H1 (cell line): Measurements from ENCODE around the gene CACNA1E. TPM values are rescaled to one million over a fixed set of nuclear protein-coding genes. Genes with fewer than 3 reads are reported as not detected.

Experiments used
- CTCF ChIA-PET: fragments of 300-600 bp; sonication (Branson Sonifier 250); formaldehyde crosslinking; loops from one replicate; lab custom pipeline; 2021; ENCODE audit not compliant: partially characterized antibody; lab: Charles Lee
- POLR2A ChIA-PET: fragments of 300-600 bp; sonication (Branson Sonifier 250); formaldehyde crosslinking; loops from one replicate; lab custom pipeline; 2021; ENCODE audit warnings: inconsistent platforms; ENCODE audit not compliant: partially characterized antibody; lab: Charles Lee
- DNase-seq, 2 experiments: peaks; one replicate each; pipeline versions ENCODE4 v3.0.0 to v3.0.0-alpha.2; 2010 to 2022; ENCODE audit warnings: low spot score in 2 of 2, low read depth in 1 of 2, mixed read lengths in 1 of 2
- FAIRE-seq: peaks from 2 replicates; lab custom pipeline; 2011; peaks lifted over from hg19 to GRCh38; lab: Jason Lieb, UNC
- H2AFZ ChIP-seq: 2 replicates; pipeline ENCODE4 v1.8.1; 2012; ENCODE audit warnings: low read length, inconsistent platforms
- H2AK5ac ChIP-seq: 2 replicates; pipeline ENCODE4 v1.6.1; 2013; ENCODE audit warnings: low read depth, low read length
- H2BK120ac ChIP-seq: replicated peaks from 2 replicates; pipeline ENCODE3; 2013; ENCODE audit warnings: low read depth, low read length, inconsistent platforms
- H2BK12ac ChIP-seq: 2 replicates; pipeline ENCODE4 v1.6.1; 2013; ENCODE audit warnings: low read depth, low read length
- H2BK15ac ChIP-seq: 2 replicates; pipeline ENCODE4 v1.6.1; 2013; ENCODE audit warnings: low read length
- H2BK20ac ChIP-seq: 2 replicates; pipeline ENCODE4 v1.6.1; 2013; ENCODE audit warnings: low read length
- H2BK5ac ChIP-seq: 2 replicates; pipeline ENCODE4 v1.6.1; 2013; ENCODE audit warnings: low read depth, low read length
- H3K14ac ChIP-seq: 2 replicates; pipeline ENCODE4 v1.6.1; 2013; ENCODE audit warnings: inconsistent platforms; ENCODE audit not compliant: insufficient read length
- H3K18ac ChIP-seq: 2 replicates; pipeline ENCODE4 v1.6.1; 2013; ENCODE audit warnings: low read length; ENCODE audit errors: extremely low read depth
- H3K23ac ChIP-seq: 2 replicates; pipeline ENCODE4 v1.6.1; 2013; ENCODE audit warnings: inconsistent platforms; ENCODE audit not compliant: insufficient read length
- H3K23me2 ChIP-seq: 2 replicates; pipeline ENCODE4 v1.6.1; 2013; ENCODE audit warnings: low read depth, low read length
- H3K27ac ChIP-seq: 2 replicates; pipeline ENCODE4 v1.6.1; 2011; ENCODE audit warnings: low read depth, low read length, inconsistent platforms
- H3K27me3 ChIP-seq, 4 experiments: replicated peaks in 1 of 4; 1 replicate in 1 of 4; 2 replicates in 3 of 4; pipeline versions ENCODE4 v1.6.1 to v1.8.1; 2011 to 2013; ENCODE audit warnings: low read length in 3 of 4, mild to moderate bottlenecking in 3 of 4, inconsistent platforms in 2 of 4, mixed read lengths in 2 of 4, moderate library complexity in 1 of 4; ENCODE audit not compliant: control insufficient read depth in 3 of 4, insufficient read depth in 3 of 4; ENCODE audit errors: extremely low read depth in 1 of 4
- H3K36me3 ChIP-seq, 4 experiments: 2 replicates each; pipeline versions ENCODE4 v1.6.1 to v1.8.1; 2011 to 2013; ENCODE audit warnings: mild to moderate bottlenecking in 4 of 4, low read length in 3 of 4, moderate library complexity in 2 of 4, control low read depth in 1 of 4, inconsistent platforms in 1 of 4; ENCODE audit not compliant: insufficient read depth in 4 of 4, control insufficient read depth in 2 of 4
- H3K4ac ChIP-seq: replicated peaks from 2 replicates; pipeline ENCODE3; 2013; ENCODE audit warnings: low read length, low read depth, mixed read lengths, inconsistent platforms; ENCODE audit not compliant: insufficient read length
- H3K4me1 ChIP-seq, 4 experiments: replicated peaks in 1 of 4; 1 replicate in 1 of 4; 2 replicates in 3 of 4; pipeline versions ENCODE4 v1.6.1 to v1.8.1; 2011 to 2013; ENCODE audit warnings: low read length in 3 of 4, inconsistent platforms in 2 of 4, mixed read lengths in 1 of 4; ENCODE audit not compliant: insufficient read depth in 4 of 4, control insufficient read depth in 3 of 4
- H3K4me2 ChIP-seq, 2 experiments: 2 replicates each; pipeline versions ENCODE4 v1.6.1 to v1.8.1; 2011 to 2013; ENCODE audit warnings: low read depth in 2 of 2, low read length in 2 of 2, control low read depth in 1 of 2, inconsistent platforms in 1 of 2, mild to moderate bottlenecking in 1 of 2; ENCODE audit not compliant: insufficient read depth in 1 of 2
- H3K4me3 ChIP-seq, 4 experiments: fragments of 200-600, 300-600 bp in 1 of 4; sonication (generic), shearing (Covaris generic), sonication (Bioruptor Twin) in 1 of 4; 2 replicates each; pipeline versions ENCODE4 v1.5.1 to v1.8.1; 2011 to 2016; ENCODE audit warnings: low read length in 4 of 4, low read depth in 3 of 4, control low read depth in 2 of 4, inconsistent platforms in 2 of 4, mild to moderate bottlenecking in 2 of 4, mixed read lengths in 1 of 4, moderate library complexity in 1 of 4; ENCODE audit not compliant: insufficient read depth in 2 of 4; ENCODE audit errors: extremely low read depth in 1 of 4
- H3K56ac ChIP-seq: replicated peaks from 2 replicates; pipeline ENCODE3; 2013; ENCODE audit warnings: low read depth, mild to moderate bottlenecking, mixed read lengths, low read length, inconsistent platforms; ENCODE audit not compliant: insufficient read length
- H3K79me1 ChIP-seq: 2 replicates; pipeline ENCODE4 v1.6.1; 2013; ENCODE audit warnings: low read depth, low read length, control low read depth
- H3K79me2 ChIP-seq, 2 experiments: 2 replicates each; pipeline versions ENCODE4 v1.6.1 to v1.8.1; 2012 to 2013; ENCODE audit warnings: low read length in 2 of 2, mild to moderate bottlenecking in 2 of 2, inconsistent platforms in 1 of 2; ENCODE audit not compliant: insufficient read depth in 2 of 2, control insufficient read depth in 1 of 2
- H3K9ac ChIP-seq, 4 experiments: replicated peaks in 1 of 4; 1 replicate in 1 of 4; 2 replicates in 3 of 4; pipeline versions ENCODE4 v1.6.1 to v1.8.1; 2011 to 2013; ENCODE audit warnings: low read depth in 3 of 4, low read length in 3 of 4, control low read depth in 2 of 4, mild to moderate bottlenecking in 2 of 4, moderate library complexity in 2 of 4, inconsistent platforms in 1 of 4; ENCODE audit errors: extremely low read depth in 1 of 4
- H3K9me3 ChIP-seq, 2 experiments: 2 replicates each; pipeline versions ENCODE4 v1.6.1 to v1.8.1; 2012 to 2013; ENCODE audit warnings: mild to moderate bottlenecking in 2 of 2, moderate library complexity in 2 of 2, control low read depth in 1 of 2, inconsistent platforms in 1 of 2, low read depth in 1 of 2, low read length in 1 of 2, mixed read lengths in 1 of 2; ENCODE audit not compliant: insufficient read depth in 2 of 2
- H4K20me1 ChIP-seq, 2 experiments: replicated peaks in 1 of 2; 2 replicates each; pipeline versions ENCODE3 to v1.8.1; 2011 to 2013; ENCODE audit warnings: inconsistent platforms in 2 of 2, low read length in 2 of 2, mild to moderate bottlenecking in 1 of 2; ENCODE audit not compliant: insufficient read depth in 2 of 2, control insufficient read depth in 1 of 2
- H4K5ac ChIP-seq: 2 replicates; pipeline ENCODE4 v1.6.1; 2013; ENCODE audit warnings: low read length, low read depth, mixed read lengths, inconsistent platforms; ENCODE audit not compliant: insufficient read length
- H4K8ac ChIP-seq: 2 replicates; pipeline ENCODE4 v1.8.0; 2013; ENCODE audit warnings: mild to moderate bottlenecking, moderate library complexity, low read length, inconsistent platforms; ENCODE audit not compliant: insufficient read depth; ENCODE audit errors: extremely low read depth
- H4K91ac ChIP-seq: replicated peaks from 2 replicates; pipeline ENCODE3; 2013; ENCODE audit warnings: low read length, mixed read lengths, inconsistent platforms; ENCODE audit not compliant: insufficient read length
- ASH2L ChIP-seq: fragments of 200-600, 300-600 bp; sonication (generic); IDR thresholded peaks from one replicate; pipeline ENCODE4 v1.7.1; 2017; ENCODE audit warnings: low read length
- BRCA1 ChIP-seq: IDR thresholded peaks from 2 replicates; pipeline ENCODE4 v1.6.1; 2012; ENCODE audit warnings: low read depth, low read length, improper control_type of control experiment
- EP300 ChIP-seq, 2 experiments: IDR thresholded peaks; 1 replicate in 1 of 2; 2 replicates in 1 of 2; pipeline ENCODE4 v1.6.1; 2011 to 2012; ENCODE audit warnings: low read depth in 2 of 2, low read length in 2 of 2, mild to moderate bottlenecking in 2 of 2, borderline replicate concordance in 1 of 2, inconsistent platforms in 1 of 2, moderate library complexity in 1 of 2
- JUN ChIP-seq: IDR thresholded peaks from 2 replicates; pipeline ENCODE4 v1.6.1; 2011; ENCODE audit warnings: low read depth, mild to moderate bottlenecking, improper control_type of control experiment, low read length
- NRF1 ChIP-seq: IDR thresholded peaks from 2 replicates; pipeline ENCODE4 v1.6.1; 2011; ENCODE audit warnings: mild to moderate bottlenecking, low read depth, low read length, improper control_type of control experiment
- SIN3A ChIP-seq, 2 experiments: IDR thresholded peaks in 1 of 2; conservative IDR thresholded peaks in 1 of 2; 2 replicates each; pipeline ENCODE4 v1.6.1; 2011 to 2012; ENCODE audit warnings: low read length in 2 of 2, improper control_type of control experiment in 1 of 2, low read depth in 1 of 2, mild to moderate bottlenecking in 1 of 2
- SIRT6 ChIP-seq: IDR thresholded peaks from one replicate; pipeline ENCODE4 v1.7.1; 2012; ENCODE audit warnings: low read length, inconsistent platforms
- TAF7 ChIP-seq: optimal IDR thresholded peaks from 2 replicates; pipeline ENCODE3; 2011; ENCODE audit warnings: low read depth, mild to moderate bottlenecking, inconsistent platforms, low read length, moderate library complexity, borderline replicate concordance
- WGBS, 2 experiments: shearing (Covaris generic) in 1 of 2; methylation state at CpG; one replicate each; pipeline versions ENCODE4 v1.1.6 to v1.1.7; 2013 to 2015; ENCODE audit warnings: low lambda C conversion rate in 2 of 2, mixed read lengths in 2 of 2, inconsistent platforms in 1 of 2, low coverage in 1 of 2, missing lambda C conversion rate in 1 of 2; ENCODE audit not compliant: insufficient replicate concordance in 2 of 2, insufficient coverage in 1 of 2, insufficient read length in 1 of 2; ENCODE audit errors: extremely low coverage in 1 of 2, missing lambda C conversion rate in 1 of 2; 5-methylcytosine and 5-hydroxymethylcytosine counted together
- polyA plus RNA-seq, 7 experiments: library from polyadenylated mRNA; depleted of rRNA in 3 of 7; stranded (reverse) in 5 of 7; unstranded in 2 of 7; fragments of >200 nt in 5 of 7; fragments of 200-250 nt in 2 of 7; gene quantifications; 1 replicate in 5 of 7; 2 replicates in 1 of 7; 4 replicates in 1 of 7; pipeline versions ENCODE4 v1.2.1 to v1.2.3, GENCODE V29; 2011 to 2013; ENCODE audit warnings: missing spikeins in 2 of 7, mixed read lengths in 2 of 7
- total RNA-seq: library from RNA; stranded (reverse); fragmentation: NEBNext Ultra II Directional; extraction: Animal tissue kit (Norgen Biotek cat#: 25700); gene quantifications from 2 replicates; pipeline ENCODE4 v1.2.1, GENCODE V29; 2021
- TF ChIP-seq, protein P1 (sequence below): IDR thresholded peaks from 2 replicates; pipeline ENCODE4 v1.6.1; 2011; ENCODE audit warnings: low read depth, mild to moderate bottlenecking, low read length; ENCODE audit not compliant: insufficient read depth

CACNA1E gene
- total and polyA plus RNA-seq, 2 of the 8 experiments (the other 6 are each of a cell fraction or from before 2014, with no cell fraction given) = 0.98 to 1.3 TPM

DNA sequence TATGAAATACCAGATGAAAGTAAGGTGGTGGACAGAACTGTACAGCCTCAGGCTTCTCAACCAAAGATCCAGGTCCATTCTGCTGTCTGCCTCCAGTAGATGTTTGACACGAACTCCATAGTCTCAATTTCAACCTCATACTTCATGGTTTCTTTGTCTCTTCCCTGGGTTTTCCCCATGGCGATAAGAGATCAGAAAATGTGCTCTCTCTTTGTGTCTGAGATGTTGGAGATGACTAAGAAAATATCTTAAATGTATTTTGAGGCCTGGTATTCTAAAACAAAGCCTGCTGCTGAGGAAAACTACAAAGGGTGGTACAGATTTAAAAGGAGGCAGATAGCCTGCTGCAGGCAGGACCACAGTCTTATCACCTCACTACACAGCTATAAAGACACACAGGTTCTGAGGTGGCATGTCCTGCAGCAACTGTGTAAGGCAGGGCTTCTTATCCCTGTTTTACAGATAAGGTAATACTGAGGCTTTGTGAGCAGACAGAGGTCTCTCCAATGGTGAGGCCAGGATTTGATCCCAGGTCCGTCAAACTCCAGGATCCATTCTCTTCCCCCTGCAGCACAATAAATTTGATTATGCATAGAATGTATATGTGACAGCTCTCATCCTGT, 40.0 kb upstream of the CACNA1E start:
- no peak overlapping the region for H2AFZ ChIP-seq
- no peak overlapping the region for H3K9ac ChIP-seq
- CTCF ChIA-PET = interaction anchor here (0.7 to 1.6 kb wide), 4 partner anchors 10 to 253 kb away, joined by 3 to 5 read pairs (median 3); no protein-coding TSS in a partner anchor
- 0 out of 4 replicates have a peak, but pooled peaks cover 0 to 4% of the 10 kb centered on the region in 2 experiments for H3K9me3 ChIP-seq
- H2BK5ac ChIP-seq = no peak overlapping the region
- H4K20me1 ChIP-seq = no peaks in the 10 kb centered on the region
- H2AK5ac ChIP-seq = no peak overlapping the region
- H3K23ac ChIP-seq = no peak overlapping the region
- no peak overlapping the region for H3K27ac ChIP-seq
- H3K14ac ChIP-seq = no peak overlapping the region
- no peak overlapping the region for H2BK20ac ChIP-seq
- H3K4me3 ChIP-seq = no peak overlapping the region
- no peaks in the 10 kb centered on the region for H3K23me2 ChIP-seq
- H2BK15ac ChIP-seq = no peak overlapping the region
- H3K4ac ChIP-seq = no peak overlapping the region
- H2BK120ac ChIP-seq = no peak overlapping the region
- H3K4me2 ChIP-seq = no peak overlapping the region
- H4K91ac ChIP-seq = no peak overlapping the region
- H3K79me1 ChIP-seq = no peaks in the 10 kb centered on the region
- H2BK12ac ChIP-seq = no peak overlapping the region
- FAIRE-seq (no peak), DNase-seq (no peak)
- H3K18ac ChIP-seq = no peak overlapping the region
- no peak overlapping the region for H3K56ac ChIP-seq
- no peak overlapping the region for H4K5ac ChIP-seq
- no peaks in the 10 kb centered on the region for H3K36me3 ChIP-seq
- no peaks in the 10 kb centered on the region for H3K4me1 ChIP-seq
- POLR2A ChIA-PET = no interaction called here
- no peaks in the 10 kb centered on the region for H3K79me2 ChIP-seq
- H4K8ac ChIP-seq = no peak overlapping the region
- H3K27me3 ChIP-seq = no peaks in the 10 kb centered on the region
- 96% methylated on average over 3 of the region's 3 CpGs; no CpG with 5 or more reads in 1 of the 2 experiments for WGBS, 2 experiments
- no peak for TF ChIP-seq NRF1
- no peak for TF ChIP-seq EP300 (IDR thresholded peaks at IDR 0.05; ENCODE audit: borderline replicate concordance in 1 of 2, low read depth in 2 of 2, low read length in 2 of 2)
- no peak for TF ChIP-seq TAF7
- TF ChIP-seq, protein P1, sequence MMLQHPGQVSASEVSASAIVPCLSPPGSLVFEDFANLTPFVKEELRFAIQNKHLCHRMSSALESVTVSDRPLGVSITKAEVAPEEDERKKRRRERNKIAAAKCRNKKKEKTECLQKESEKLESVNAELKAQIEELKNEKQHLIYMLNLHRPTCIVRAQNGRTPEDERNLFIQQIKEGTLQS = no peak
- TF ChIP-seq BRCA1 = no peak
- no peak for TF ChIP-seq SIN3A (conservative IDR thresholded peaks at IDR 0.05 in 1 of 2, IDR thresholded peaks at IDR 0.05 in 1 of 2; ENCODE audit: low read depth in 1 of 2, low read length in 2 of 2)
- no peak for TF ChIP-seq JUN
- TF ChIP-seq SIRT6 = no peak
- no peak for TF ChIP-seq ASH2L
